WTC11 (cell line): ENCODE results near the gene FGF8. TPM values are rescaled to one million over a fixed set of nuclear protein-coding genes. Genes with fewer than 3 reads are reported as not detected.

Source experiments
- ATAC-seq: fragments of 200-7000 bp; cut with Tn5 transposase; 2 replicates; pipeline ENCODE4 v1.10.0; 2021; ENCODE audit warnings: mild to moderate bottlenecking, moderate library complexity
- CTCF ChIA-PET: fragments of 300-600 bp; sonication (Branson Sonifier 250); formaldehyde crosslinking; loops from one replicate; lab custom pipeline; 2021; ENCODE audit warnings: antibody characterized with exemption; lab: Charles Lee
- POLR2A ChIA-PET: fragments of 350-600 bp; sonication (Branson Sonifier 250); formaldehyde crosslinking; loops from one replicate; lab custom pipeline; 2021; ENCODE audit warnings: antibody characterized with exemption; lab: Charles Lee
- DNase-seq: peaks from one replicate; pipeline ENCODE4 v3.0.0; 2021; ENCODE audit warnings: low spot score
- H3K27ac Mint-ChIP-seq: 2 replicates; pipeline ENCODE4 v1.8.0; 2021; ENCODE audit warnings: mixed read lengths
- H3K27me3 Mint-ChIP-seq: 2 replicates; pipeline ENCODE4 v1.8.0; 2021; ENCODE audit warnings: low read depth, mild to moderate bottlenecking, moderate library complexity, mixed read lengths
- H3K36me3 Mint-ChIP-seq: 2 replicates; pipeline ENCODE4 v1.8.0; 2021; ENCODE audit warnings: mixed read lengths
- H3K4me1 Mint-ChIP-seq: 2 replicates; pipeline ENCODE4 v1.8.0; 2022; ENCODE audit warnings: mixed read lengths
- H3K4me3 Mint-ChIP-seq: 2 replicates; pipeline ENCODE4 v1.8.0; 2021; ENCODE audit warnings: mild to moderate bottlenecking, moderate library complexity, mixed read lengths
- H3K9me3 Mint-ChIP-seq: 2 replicates; pipeline ENCODE4 v1.8.0; 2021; ENCODE audit warnings: mixed read lengths
- CBFB ChIP-seq: sonication (generic); formaldehyde crosslinking; IDR thresholded peaks from 2 replicates; pipeline ENCODE4 v1.8.1; 2022; ENCODE audit warnings: mild to moderate bottlenecking, low read depth, missing genetic modification reagents
- CREB1 ChIP-seq: sonication (generic); formaldehyde crosslinking; IDR thresholded peaks from 2 replicates; pipeline ENCODE4 v1.8.0; 2023; ENCODE audit warnings: mild to moderate bottlenecking, missing genetic modification reagents
- ETV6 ChIP-seq: sonication (generic); formaldehyde crosslinking; IDR thresholded peaks from 2 replicates; pipeline ENCODE4 v1.8.1; 2022; ENCODE audit warnings: mild to moderate bottlenecking, missing genetic modification reagents
- FOXK1 ChIP-seq: sonication (generic); formaldehyde crosslinking; IDR thresholded peaks from 2 replicates; pipeline ENCODE4 v1.8.0; 2022; ENCODE audit warnings: mild to moderate bottlenecking, moderate library complexity, missing genetic modification reagents
- HMGA2 ChIP-seq: fragments of 250-450 bp; sonication (Bioruptor Pico); IDR thresholded peaks from 2 replicates; pipeline ENCODE4 v1.4.0; 2021; ENCODE audit warnings: mild to moderate bottlenecking, moderate library complexity
- NFATC4 ChIP-seq: fragments of 250-450 bp; sonication (Bioruptor Pico); IDR thresholded peaks from 2 replicates; pipeline ENCODE4 v1.9.0; 2021; ENCODE audit warnings: mild to moderate bottlenecking
- NFE2L1 ChIP-seq: sonication (generic); formaldehyde crosslinking; IDR thresholded peaks from 2 replicates; pipeline ENCODE4 v1.8.1; 2023; ENCODE audit warnings: missing genetic modification reagents
- RELA ChIP-seq: sonication (generic); formaldehyde crosslinking; IDR thresholded peaks from 2 replicates; pipeline ENCODE4 v1.8.1; 2022; ENCODE audit warnings: missing genetic modification reagents, mild to moderate bottlenecking, borderline replicate concordance
- TP53 ChIP-seq: sonication (generic); formaldehyde crosslinking; IDR thresholded peaks from 2 replicates; pipeline ENCODE4 v1.8.1; 2023; ENCODE audit warnings: mild to moderate bottlenecking, missing genetic modification reagents
- ZBTB21 ChIP-seq: sonication (generic); formaldehyde crosslinking; IDR thresholded peaks from 2 replicates; pipeline ENCODE4 v1.8.1; 2023; ENCODE audit warnings: mild to moderate bottlenecking, missing genetic modification reagents, borderline replicate concordance
- ZNF219 ChIP-seq: sonication (generic); formaldehyde crosslinking; IDR thresholded peaks from 2 replicates; pipeline ENCODE4 v1.8.0; 2023; ENCODE audit warnings: missing genetic modification reagents, mild to moderate bottlenecking, borderline replicate concordance
- ZNF396 ChIP-seq: fragments of 250-450 bp; sonication (Bioruptor Pico); IDR thresholded peaks from 2 replicates; pipeline ENCODE4 v1.8.0; 2021; ENCODE audit warnings: mild to moderate bottlenecking, moderate library complexity, borderline replicate concordance
- total RNA-seq: library from RNA; stranded (reverse); gene quantifications from 3 replicates; pipeline ENCODE4 v1.2.3, GENCODE V29; 2021
- TF ChIP-seq, protein P1 (sequence below): sonication (generic); formaldehyde crosslinking; IDR thresholded peaks from 2 replicates; pipeline ENCODE4 v1.8.1; 2022; ENCODE audit warnings: mild to moderate bottlenecking, moderate library complexity, missing genetic modification reagents
- TF ChIP-seq, protein P2 (sequence below): fragments of 250-450 bp; sonication (Bioruptor Pico); IDR thresholded peaks from 2 replicates; pipeline ENCODE4 v1.9.0; 2021; ENCODE audit warnings: mild to moderate bottlenecking
- TF ChIP-seq, protein P3 (sequence below): fragments of 200-600 bp; IDR thresholded peaks from 2 replicates; pipeline ENCODE4 v1.8.0; 2022; ENCODE audit warnings: antibody characterized with exemption
- TF ChIP-seq, protein P4 (sequence below): sonication (generic); formaldehyde crosslinking; IDR thresholded peaks from 2 replicates; pipeline ENCODE4 v1.8.0; 2022; ENCODE audit warnings: missing genetic modification reagents
- TF ChIP-seq, protein P5 (sequence below): fragments of 250-450 bp; sonication (Bioruptor Pico); IDR thresholded peaks from 2 replicates; pipeline ENCODE4 v1.9.0; 2021; ENCODE audit warnings: mild to moderate bottlenecking, borderline replicate concordance
- TF ChIP-seq, protein P6 (sequence below): sonication (generic); formaldehyde crosslinking; IDR thresholded peaks from 2 replicates; pipeline ENCODE4 v1.8.0; 2022; ENCODE audit warnings: mild to moderate bottlenecking, missing genetic modification reagents

Gene FGF8
- total RNA-seq, 1 experiment from 2014 or later: 28.9 TPM

DNA sequence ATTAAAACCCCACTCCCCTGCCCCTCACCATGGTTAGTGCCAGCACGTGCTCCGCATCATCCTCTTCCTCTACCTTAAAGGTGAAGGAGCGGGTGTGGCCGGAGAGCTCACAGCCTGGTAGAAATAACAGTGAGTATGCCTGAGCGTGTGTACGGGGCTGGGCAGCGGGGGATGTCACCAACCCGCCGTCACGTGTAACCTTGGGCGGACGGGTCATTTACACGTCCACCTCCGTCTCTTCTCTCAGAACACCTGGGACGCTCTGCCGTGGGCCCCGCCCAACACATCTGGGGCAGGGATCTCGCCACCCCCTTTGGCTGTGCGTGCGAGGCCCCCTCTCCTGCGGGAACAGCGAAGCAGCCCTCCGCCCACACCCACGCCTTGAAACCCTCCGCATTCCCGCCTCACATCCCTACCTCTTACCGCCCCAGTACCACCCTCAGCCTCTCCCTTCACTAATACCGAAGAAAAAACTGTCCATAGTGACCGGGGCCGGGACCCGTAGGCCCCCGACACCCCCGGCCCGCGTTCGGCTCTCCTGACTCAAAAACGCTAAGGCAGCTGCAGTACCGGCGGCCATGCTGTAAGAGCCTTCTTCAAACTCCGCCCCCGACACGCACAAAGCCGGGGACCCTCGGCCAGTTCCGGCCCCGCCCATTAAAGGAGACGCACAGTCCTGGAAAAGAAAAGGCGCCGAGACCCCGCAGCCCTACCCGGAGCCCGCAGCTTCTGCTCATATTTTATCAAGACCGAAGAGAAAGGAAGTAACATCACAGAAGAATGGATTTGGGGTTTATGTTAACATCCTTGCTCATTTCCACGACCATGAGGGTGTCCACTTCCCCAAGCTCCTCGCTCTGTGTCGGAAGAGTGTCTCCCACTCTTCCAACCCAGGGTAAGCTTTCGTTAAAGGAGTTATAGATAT, 7.2 kb upstream of the FGF8 start, which contains the start of gene NPM3 (continued):
- TF ChIP-seq, protein P1, sequence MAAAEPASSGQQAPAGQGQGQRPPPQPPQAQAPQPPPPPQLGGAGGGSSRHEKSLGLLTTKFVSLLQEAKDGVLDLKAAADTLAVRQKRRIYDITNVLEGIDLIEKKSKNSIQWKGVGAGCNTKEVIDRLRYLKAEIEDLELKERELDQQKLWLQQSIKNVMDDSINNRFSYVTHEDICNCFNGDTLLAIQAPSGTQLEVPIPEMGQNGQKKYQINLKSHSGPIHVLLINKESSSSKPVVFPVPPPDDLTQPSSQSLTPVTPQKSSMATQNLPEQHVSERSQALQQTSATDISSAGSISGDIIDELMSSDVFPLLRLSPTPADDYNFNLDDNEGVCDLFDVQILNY (CRISPR knock-in tag): 0 out of 2 replicates have a peak, but pooled peaks have one; percentile 28
- TF ChIP-seq ZNF219 (CRISPR knock-in tag) (no peak), NFE2L1 (CRISPR knock-in tag) (no peak), NFATC4 (CRISPR knock-in tag) (no peak)
- TF ChIP-seq, protein P2, sequence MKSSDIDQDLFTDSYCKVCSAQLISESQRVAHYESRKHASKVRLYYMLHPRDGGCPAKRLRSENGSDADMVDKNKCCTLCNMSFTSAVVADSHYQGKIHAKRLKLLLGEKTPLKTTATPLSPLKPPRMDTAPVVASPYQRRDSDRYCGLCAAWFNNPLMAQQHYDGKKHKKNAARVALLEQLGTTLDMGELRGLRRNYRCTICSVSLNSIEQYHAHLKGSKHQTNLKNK (CRISPR knock-in tag): no peak

DNA sequence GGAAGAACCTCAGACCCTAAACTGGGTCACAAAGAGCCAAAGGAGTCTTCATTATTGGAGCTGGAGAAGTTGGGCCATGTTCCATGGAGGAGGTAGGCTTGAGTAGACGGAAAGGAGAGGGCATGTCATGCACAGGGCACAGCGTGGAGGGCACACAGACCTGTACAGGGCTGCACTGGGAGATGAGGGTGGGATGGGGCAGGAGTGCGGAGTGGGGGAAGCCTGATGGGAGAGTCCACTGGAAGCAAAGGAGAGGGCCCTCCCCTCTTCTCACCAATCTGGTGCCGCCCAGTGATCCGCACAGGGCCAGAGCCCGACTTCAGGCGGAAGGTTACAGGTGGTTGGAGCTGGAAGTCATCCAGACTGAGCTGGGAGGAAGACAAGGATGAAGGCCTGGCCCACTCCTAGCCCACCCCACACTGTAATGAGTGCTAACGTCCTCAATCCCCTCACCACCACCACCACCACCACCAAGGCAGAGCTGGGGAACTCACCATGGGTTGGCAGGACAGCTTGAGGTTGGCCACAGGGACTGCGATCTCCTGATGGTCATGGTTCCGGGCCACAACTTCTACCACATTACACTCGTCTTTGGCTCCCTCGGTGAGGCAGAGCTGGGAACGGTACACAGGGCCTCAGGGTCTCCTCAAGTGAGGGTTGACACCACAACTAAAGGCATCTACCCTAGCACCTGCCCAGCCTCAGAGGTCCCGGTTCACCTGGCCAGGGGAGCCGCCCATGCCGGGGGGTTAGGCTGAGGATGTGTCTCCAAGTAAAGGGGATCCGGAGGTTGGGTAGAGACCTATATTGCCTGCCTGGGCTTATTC, 6.3 kb upstream of the FGF8 start:
- H3K9me3 Mint-ChIP-seq: no peaks in the 10 kb centered on the region
- ATAC-seq (no peak), DNase-seq (no peak)
- peaks cover 20% of the 10 kb centered on the region for H3K27me3 Mint-ChIP-seq
- H3K4me1 Mint-ChIP-seq: peaks cover 56% of the 10 kb centered on the region
- TF ChIP-seq TP53 (CRISPR knock-in tag): no peak
- TF ChIP-seq HMGA2 (CRISPR knock-in tag): no peak
- TF ChIP-seq, protein P3, sequence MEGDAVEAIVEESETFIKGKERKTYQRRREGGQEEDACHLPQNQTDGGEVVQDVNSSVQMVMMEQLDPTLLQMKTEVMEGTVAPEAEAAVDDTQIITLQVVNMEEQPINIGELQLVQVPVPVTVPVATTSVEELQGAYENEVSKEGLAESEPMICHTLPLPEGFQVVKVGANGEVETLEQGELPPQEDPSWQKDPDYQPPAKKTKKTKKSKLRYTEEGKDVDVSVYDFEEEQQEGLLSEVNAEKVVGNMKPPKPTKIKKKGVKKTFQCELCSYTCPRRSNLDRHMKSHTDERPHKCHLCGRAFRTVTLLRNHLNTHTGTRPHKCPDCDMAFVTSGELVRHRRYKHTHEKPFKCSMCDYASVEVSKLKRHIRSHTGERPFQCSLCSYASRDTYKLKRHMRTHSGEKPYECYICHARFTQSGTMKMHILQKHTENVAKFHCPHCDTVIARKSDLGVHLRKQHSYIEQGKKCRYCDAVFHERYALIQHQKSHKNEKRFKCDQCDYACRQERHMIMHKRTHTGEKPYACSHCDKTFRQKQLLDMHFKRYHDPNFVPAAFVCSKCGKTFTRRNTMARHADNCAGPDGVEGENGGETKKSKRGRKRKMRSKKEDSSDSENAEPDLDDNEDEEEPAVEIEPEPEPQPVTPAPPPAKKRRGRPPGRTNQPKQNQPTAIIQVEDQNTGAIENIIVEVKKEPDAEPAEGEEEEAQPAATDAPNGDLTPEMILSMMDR: no peak
- TF ChIP-seq ZNF396 (CRISPR knock-in tag): no peak
- 0 out of 2 replicates have a peak, but pooled peaks have one; percentile 56 for TF ChIP-seq ETV6 (CRISPR knock-in tag)
- TF ChIP-seq, protein P4, sequence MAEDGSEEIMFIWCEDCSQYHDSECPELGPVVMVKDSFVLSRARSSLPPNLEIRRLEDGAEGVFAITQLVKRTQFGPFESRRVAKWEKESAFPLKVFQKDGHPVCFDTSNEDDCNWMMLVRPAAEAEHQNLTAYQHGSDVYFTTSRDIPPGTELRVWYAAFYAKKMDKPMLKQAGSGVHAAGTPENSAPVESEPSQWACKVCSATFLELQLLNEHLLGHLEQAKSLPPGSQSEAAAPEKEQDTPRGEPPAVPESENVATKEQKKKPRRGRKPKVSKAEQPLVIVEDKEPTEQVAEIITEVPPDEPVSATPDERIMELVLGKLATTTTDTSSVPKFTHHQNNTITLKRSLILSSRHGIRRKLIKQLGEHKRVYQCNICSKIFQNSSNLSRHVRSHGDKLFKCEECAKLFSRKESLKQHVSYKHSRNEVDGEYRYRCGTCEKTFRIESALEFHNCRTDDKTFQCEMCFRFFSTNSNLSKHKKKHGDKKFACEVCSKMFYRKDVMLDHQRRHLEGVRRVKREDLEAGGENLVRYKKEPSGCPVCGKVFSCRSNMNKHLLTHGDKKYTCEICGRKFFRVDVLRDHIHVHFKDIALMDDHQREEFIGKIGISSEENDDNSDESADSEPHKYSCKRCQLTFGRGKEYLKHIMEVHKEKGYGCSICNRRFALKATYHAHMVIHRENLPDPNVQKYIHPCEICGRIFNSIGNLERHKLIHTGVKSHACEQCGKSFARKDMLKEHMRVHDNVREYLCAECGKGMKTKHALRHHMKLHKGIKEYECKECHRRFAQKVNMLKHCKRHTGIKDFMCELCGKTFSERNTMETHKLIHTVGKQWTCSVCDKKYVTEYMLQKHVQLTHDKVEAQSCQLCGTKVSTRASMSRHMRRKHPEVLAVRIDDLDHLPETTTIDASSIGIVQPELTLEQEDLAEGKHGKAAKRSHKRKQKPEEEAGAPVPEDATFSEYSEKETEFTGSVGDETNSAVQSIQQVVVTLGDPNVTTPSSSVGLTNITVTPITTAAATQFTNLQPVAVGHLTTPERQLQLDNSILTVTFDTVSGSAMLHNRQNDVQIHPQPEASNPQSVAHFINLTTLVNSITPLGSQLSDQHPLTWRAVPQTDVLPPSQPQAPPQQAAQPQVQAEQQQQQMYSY: no peak
- TF ChIP-seq CBFB: no peak
- H3K36me3 Mint-ChIP-seq: peaks cover 14% of the 10 kb centered on the region
- H3K4me3 Mint-ChIP-seq: peak overlapping the region; percentile 100
- POLR2A ChIA-PET: interaction anchor here (3.0 kb wide), 1 partner anchor 36 kb away, joined by 14 read pairs; the partner anchor contains the start of gene OGA
- CTCF ChIA-PET: interaction anchor here (0.6 to 11.0 kb wide), 21 partner anchors 11 to 741 kb away, joined by 3 to 370 read pairs (median 6); partner anchors contain the start of gene OGA
- H3K27ac Mint-ChIP-seq: peak overlapping the region; percentile 92

DNA sequence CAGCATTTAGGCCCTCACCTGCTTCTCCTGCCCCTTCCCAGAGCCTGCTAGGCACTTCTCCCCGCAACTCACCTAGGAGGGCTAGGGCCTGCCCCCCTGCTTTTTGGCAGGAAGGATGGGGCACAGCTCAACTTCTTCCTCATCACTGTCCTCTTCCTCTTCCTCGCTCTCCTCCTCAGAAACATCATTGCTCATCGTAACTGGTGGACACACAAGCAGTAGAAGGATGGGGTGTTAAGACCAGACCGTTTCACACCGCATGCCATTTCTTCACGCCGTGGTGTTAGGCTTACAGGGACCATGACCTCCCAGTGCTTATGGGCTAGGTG, 5.7 kb upstream of the FGF8 start:
- peaks cover 57% of the 10 kb centered on the region for H3K4me1 Mint-ChIP-seq
- ATAC-seq (no peak), DNase-seq (no peak)
- TF ChIP-seq ZBTB21 (CRISPR knock-in tag) (no peak), CREB1 (CRISPR knock-in tag) (no peak), RELA (no peak), FOXK1 (CRISPR knock-in tag) (no peak)
- TF ChIP-seq, protein P5, sequence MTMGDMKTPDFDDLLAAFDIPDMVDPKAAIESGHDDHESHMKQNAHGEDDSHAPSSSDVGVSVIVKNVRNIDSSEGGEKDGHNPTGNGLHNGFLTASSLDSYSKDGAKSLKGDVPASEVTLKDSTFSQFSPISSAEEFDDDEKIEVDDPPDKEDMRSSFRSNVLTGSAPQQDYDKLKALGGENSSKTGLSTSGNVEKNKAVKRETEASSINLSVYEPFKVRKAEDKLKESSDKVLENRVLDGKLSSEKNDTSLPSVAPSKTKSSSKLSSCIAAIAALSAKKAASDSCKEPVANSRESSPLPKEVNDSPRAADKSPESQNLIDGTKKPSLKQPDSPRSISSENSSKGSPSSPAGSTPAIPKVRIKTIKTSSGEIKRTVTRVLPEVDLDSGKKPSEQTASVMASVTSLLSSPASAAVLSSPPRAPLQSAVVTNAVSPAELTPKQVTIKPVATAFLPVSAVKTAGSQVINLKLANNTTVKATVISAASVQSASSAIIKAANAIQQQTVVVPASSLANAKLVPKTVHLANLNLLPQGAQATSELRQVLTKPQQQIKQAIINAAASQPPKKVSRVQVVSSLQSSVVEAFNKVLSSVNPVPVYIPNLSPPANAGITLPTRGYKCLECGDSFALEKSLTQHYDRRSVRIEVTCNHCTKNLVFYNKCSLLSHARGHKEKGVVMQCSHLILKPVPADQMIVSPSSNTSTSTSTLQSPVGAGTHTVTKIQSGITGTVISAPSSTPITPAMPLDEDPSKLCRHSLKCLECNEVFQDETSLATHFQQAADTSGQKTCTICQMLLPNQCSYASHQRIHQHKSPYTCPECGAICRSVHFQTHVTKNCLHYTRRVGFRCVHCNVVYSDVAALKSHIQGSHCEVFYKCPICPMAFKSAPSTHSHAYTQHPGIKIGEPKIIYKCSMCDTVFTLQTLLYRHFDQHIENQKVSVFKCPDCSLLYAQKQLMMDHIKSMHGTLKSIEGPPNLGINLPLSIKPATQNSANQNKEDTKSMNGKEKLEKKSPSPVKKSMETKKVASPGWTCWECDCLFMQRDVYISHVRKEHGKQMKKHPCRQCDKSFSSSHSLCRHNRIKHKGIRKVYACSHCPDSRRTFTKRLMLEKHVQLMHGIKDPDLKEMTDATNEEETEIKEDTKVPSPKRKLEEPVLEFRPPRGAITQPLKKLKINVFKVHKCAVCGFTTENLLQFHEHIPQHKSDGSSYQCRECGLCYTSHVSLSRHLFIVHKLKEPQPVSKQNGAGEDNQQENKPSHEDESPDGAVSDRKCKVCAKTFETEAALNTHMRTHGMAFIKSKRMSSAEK (CRISPR knock-in tag): no peak
- TF ChIP-seq, protein P6, sequence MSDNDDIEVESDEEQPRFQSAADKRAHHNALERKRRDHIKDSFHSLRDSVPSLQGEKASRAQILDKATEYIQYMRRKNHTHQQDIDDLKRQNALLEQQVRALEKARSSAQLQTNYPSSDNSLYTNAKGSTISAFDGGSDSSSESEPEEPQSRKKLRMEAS (CRISPR knock-in tag): no peak
- H3K4me3 Mint-ChIP-seq: peak overlapping the region; percentile 100
- H3K27ac Mint-ChIP-seq: peak overlapping the region; percentile 64
- H3K36me3 Mint-ChIP-seq: peaks cover 11% of the 10 kb centered on the region
- POLR2A ChIA-PET: interaction anchor here (1.3 kb wide), 1 partner anchor 201 kb away, joined by 5 read pairs; no protein-coding TSS in a partner anchor
- H3K27me3 Mint-ChIP-seq: peaks cover 26% of the 10 kb centered on the region
- CTCF ChIA-PET: interaction anchor here (0.5 to 11.0 kb wide), 67 partner anchors 8 to 658 kb away, joined by 3 to 370 read pairs (median 4); partner anchors contain the start of genes DPCD, KCNIP2, OGA and POLL
- no peaks in the 10 kb centered on the region for H3K9me3 Mint-ChIP-seq
